ENCODE measurements around the gene RPS10.

The RPS10 gene

DNA sequence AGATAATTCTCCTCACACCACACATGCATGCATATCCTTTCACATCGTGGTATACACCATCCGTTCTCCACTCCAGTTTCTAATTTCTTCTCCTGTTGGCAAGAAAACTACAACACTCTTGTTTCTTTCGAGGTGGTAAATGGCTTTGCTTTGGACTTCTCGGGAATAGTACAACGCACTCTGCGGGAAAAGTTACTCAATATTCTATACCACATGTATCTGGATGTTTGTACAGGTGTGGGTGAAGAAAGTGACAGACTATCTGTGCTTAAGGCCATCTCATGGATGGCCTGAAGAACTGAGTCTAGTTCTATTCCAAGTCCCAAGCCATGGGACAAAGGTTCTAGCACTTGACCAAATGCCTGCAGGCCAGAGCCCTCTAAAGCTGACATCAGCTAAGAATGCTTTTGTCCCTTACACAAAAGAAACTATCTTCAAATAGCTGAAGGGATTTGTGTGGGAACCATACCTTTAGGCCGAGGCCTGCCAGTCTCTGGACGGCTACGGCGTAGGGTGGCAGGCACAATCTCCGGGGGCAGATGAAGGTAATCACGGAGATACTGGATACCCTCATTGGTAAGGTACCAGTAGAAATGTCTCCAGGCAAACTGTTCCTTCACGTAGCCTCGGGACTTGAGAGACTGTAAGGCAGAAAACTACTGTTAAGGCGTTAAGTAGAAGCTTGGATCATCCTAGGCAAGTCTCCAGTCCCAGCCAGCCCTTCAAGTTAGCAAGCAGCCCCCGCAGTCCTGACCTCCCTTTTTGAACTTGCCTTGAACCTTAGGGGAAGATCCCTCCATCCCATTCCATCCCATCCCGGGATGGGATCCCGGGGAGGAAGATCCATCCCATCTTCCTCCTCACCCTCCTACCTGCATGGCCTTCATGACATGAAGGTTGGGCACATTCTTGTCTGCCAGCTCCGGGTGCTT, 1.4 kb downstream of the RPS10 start:
- no peak for ATAC-seq
- TF ChIP-seq TOX (CRISPR knock-in tag; IDR thresholded peaks at IDR 0.05; ENCODE audit: borderline replicate concordance) (no peak), ZC3H10 (CRISPR knock-in tag; IDR thresholded peaks at IDR 0.05) (no peak), OSR1 (CRISPR knock-in tag; IDR thresholded peaks at IDR 0.05) (no peak), RARB (CRISPR knock-in tag; IDR thresholded peaks at IDR 0.05) (no peak), ESRRG (CRISPR knock-in tag; IDR thresholded peaks at IDR 0.05) (no peak), TCF4 (CRISPR knock-in tag; IDR thresholded peaks at IDR 0.05; ENCODE audit: borderline replicate concordance) (no peak), PPARA (CRISPR knock-in tag; IDR thresholded peaks at IDR 0.05; ENCODE audit: borderline replicate concordance) (no peak), SNAI2 (CRISPR knock-in tag; IDR thresholded peaks at IDR 0.05) (no peak), BACH2 (CRISPR knock-in tag; IDR thresholded peaks at IDR 0.05; ENCODE audit: borderline replicate concordance) (no peak)
- TF ChIP-seq, protein P1, sequence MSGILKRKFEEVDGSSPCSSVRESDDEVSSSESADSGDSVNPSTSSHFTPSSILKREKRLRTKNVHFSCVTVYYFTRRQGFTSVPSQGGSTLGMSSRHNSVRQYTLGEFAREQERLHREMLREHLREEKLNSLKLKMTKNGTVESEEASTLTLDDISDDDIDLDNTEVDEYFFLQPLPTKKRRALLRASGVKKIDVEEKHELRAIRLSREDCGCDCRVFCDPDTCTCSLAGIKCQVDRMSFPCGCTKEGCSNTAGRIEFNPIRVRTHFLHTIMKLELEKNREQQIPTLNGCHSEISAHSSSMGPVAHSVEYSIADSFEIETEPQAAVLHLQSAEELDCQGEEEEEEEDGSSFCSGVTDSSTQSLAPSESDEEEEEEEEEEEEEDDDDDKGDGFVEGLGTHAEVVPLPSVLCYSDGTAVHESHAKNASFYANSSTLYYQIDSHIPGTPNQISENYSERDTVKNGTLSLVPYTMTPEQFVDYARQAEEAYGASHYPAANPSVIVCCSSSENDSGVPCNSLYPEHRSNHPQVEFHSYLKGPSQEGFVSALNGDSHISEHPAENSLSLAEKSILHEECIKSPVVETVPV (CRISPR knock-in tag; IDR thresholded peaks at IDR 0.05): no peak
- TF ChIP-seq, protein P2, sequence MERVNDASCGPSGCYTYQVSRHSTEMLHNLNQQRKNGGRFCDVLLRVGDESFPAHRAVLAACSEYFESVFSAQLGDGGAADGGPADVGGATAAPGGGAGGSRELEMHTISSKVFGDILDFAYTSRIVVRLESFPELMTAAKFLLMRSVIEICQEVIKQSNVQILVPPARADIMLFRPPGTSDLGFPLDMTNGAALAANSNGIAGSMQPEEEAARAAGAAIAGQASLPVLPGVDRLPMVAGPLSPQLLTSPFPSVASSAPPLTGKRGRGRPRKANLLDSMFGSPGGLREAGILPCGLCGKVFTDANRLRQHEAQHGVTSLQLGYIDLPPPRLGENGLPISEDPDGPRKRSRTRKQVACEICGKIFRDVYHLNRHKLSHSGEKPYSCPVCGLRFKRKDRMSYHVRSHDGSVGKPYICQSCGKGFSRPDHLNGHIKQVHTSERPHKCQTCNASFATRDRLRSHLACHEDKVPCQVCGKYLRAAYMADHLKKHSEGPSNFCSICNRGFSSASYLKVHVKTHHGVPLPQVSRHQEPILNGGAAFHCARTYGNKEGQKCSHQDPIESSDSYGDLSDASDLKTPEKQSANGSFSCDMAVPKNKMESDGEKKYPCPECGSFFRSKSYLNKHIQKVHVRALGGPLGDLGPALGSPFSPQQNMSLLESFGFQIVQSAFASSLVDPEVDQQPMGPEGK (CRISPR knock-in tag; IDR thresholded peaks at IDR 0.05; ENCODE audit: borderline replicate concordance): no peak

DNA sequence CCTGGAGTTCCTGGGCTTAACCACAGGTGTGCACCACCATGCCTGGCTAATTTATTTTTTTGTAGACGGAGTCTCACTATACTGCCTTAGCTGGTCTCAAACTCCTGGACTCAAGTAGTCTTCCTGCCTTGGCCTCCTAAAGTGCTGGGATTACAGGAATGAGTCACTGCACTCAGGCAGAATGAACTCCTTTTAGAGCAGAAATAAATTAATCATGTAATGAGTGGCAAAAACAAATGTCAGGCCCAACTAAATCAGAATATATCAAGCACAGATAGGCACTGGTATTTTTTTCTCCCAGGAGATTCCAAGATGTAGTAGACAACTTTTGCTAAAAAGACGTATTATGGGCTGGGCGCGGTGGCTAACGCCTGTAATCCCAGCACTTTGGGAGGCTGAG, 2.6 kb downstream of the RPS10 start:
- 0 out of 2 replicates have a peak, but pooled peaks have one; percentile 13 for TF ChIP-seq ISL1 (CRISPR knock-in tag; IDR thresholded peaks at IDR 0.05)
- no peak for TF ChIP-seq SNAI2 (CRISPR knock-in tag; IDR thresholded peaks at IDR 0.05)
- TF ChIP-seq GLIS3 (CRISPR knock-in tag; IDR thresholded peaks at IDR 0.05): no peak
- TF ChIP-seq ZC3H10 (CRISPR knock-in tag; IDR thresholded peaks at IDR 0.05): no peak
- no peak for TF ChIP-seq TOX (CRISPR knock-in tag; IDR thresholded peaks at IDR 0.05; ENCODE audit: borderline replicate concordance)
- no peak for TF ChIP-seq ESRRG (CRISPR knock-in tag; IDR thresholded peaks at IDR 0.05)
- ATAC-seq: peak; percentile 10

DNA sequence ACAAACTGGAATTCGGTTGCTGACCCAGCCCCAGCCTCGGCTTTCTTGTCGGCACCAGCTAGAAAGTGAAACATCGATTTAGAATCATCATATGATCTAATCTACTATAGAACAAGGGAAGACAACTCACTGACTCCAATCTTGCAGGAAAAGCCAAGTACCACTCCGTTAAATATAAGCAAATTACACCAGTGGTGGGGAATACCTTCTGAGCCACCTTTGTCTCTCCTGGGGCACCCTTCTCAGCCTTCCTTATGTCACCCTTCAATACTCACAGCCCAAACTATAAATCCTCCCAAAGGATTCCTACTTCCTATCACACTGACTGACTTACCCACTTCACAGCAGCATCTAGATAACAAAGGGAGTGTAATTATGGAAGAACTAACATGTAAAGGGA, 7.5 kb downstream of the RPS10 start:
- no peak for ATAC-seq
- no peak for TF ChIP-seq ESRRG (CRISPR knock-in tag; IDR thresholded peaks at IDR 0.05)

DNA sequence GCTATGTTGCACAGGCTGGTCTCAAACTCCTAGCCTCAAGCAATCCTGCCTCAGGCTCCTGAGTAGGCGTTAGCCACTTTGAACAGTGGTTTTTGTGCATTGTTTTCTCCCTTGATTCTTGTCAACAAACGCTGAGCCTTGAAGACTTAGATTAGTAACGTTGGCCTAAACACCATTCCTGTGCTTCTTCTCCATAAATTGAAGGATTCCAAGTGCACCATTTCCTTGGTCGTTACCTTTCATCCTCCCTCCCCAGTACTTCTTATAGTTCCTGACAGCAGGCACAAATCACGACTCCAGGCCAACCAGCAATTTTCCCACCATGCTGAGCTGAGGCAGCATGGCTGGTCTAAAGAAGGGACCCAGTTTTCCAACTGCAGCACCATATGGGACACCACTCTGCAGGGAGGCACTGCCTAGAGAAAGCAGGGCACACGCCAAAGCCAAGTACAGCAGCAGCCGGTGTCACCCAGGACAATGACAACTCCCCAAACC, 8.9 kb downstream of the RPS10 start:
- no peak for TF ChIP-seq ISL1 (CRISPR knock-in tag; IDR thresholded peaks at IDR 0.05)
- TF ChIP-seq PPARA (CRISPR knock-in tag; IDR thresholded peaks at IDR 0.05; ENCODE audit: borderline replicate concordance): no peak
- no peak for TF ChIP-seq ZFP3 (CRISPR knock-in tag; IDR thresholded peaks at IDR 0.05)
- TF ChIP-seq ZFP30 (CRISPR knock-in tag; IDR thresholded peaks at IDR 0.05): no peak
- TF ChIP-seq BACH2 (CRISPR knock-in tag; IDR thresholded peaks at IDR 0.05; ENCODE audit: borderline replicate concordance): no peak
- TF ChIP-seq, protein P3, sequence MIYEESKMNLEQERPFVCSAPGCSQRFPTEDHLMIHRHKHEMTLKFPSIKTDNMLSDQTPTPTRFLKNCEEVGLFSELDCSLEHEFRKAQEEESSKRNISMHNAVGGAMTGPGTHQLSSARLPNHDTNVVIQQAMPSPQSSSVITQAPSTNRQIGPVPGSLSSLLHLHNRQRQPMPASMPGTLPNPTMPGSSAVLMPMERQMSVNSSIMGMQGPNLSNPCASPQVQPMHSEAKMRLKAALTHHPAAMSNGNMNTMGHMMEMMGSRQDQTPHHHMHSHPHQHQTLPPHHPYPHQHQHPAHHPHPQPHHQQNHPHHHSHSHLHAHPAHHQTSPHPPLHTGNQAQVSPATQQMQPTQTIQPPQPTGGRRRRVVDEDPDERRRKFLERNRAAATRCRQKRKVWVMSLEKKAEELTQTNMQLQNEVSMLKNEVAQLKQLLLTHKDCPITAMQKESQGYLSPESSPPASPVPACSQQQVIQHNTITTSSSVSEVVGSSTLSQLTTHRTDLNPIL (CRISPR knock-in tag; IDR thresholded peaks at IDR 0.05; ENCODE audit: low read depth): no peak
- no peak for TF ChIP-seq ZC3H10 (CRISPR knock-in tag; IDR thresholded peaks at IDR 0.05)
- TF ChIP-seq ARNTL (CRISPR knock-in tag; IDR thresholded peaks at IDR 0.05; ENCODE audit: borderline replicate concordance, low read depth): no peak
- no peak for TF ChIP-seq RARB (CRISPR knock-in tag; IDR thresholded peaks at IDR 0.05)
- TF ChIP-seq, protein P4, sequence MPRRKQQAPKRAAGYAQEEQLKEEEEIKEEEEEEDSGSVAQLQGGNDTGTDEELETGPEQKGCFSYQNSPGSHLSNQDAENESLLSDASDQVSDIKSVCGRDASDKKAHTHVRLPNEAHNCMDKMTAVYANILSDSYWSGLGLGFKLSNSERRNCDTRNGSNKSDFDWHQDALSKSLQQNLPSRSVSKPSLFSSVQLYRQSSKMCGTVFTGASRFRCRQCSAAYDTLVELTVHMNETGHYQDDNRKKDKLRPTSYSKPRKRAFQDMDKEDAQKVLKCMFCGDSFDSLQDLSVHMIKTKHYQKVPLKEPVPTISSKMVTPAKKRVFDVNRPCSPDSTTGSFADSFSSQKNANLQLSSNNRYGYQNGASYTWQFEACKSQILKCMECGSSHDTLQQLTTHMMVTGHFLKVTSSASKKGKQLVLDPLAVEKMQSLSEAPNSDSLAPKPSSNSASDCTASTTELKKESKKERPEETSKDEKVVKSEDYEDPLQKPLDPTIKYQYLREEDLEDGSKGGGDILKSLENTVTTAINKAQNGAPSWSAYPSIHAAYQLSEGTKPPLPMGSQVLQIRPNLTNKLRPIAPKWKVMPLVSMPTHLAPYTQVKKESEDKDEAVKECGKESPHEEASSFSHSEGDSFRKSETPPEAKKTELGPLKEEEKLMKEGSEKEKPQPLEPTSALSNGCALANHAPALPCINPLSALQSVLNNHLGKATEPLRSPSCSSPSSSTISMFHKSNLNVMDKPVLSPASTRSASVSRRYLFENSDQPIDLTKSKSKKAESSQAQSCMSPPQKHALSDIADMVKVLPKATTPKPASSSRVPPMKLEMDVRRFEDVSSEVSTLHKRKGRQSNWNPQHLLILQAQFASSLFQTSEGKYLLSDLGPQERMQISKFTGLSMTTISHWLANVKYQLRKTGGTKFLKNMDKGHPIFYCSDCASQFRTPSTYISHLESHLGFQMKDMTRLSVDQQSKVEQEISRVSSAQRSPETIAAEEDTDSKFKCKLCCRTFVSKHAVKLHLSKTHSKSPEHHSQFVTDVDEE (CRISPR knock-in tag; IDR thresholded peaks at IDR 0.05): no peak
- TF ChIP-seq ZNF70 (CRISPR knock-in tag; IDR thresholded peaks at IDR 0.05): no peak
- TF ChIP-seq, protein P2 (CRISPR knock-in tag; IDR thresholded peaks at IDR 0.05; ENCODE audit: borderline replicate concordance): no peak
- TF ChIP-seq, protein P1 (CRISPR knock-in tag; IDR thresholded peaks at IDR 0.05): no peak
- TF ChIP-seq TOX (CRISPR knock-in tag; IDR thresholded peaks at IDR 0.05; ENCODE audit: borderline replicate concordance): no peak
- no peak for TF ChIP-seq ZNF8 (CRISPR knock-in tag; IDR thresholded peaks at IDR 0.05)
- no peak for TF ChIP-seq OSR1 (CRISPR knock-in tag; IDR thresholded peaks at IDR 0.05)
- ATAC-seq: no peak

Data from SK-N-SH treated with all-trans-retinoic acid at 6 μM for 48 hours (cell line).